ENCODE results near the gene FBXO48. TPM values are rescaled to one million over a fixed set of nuclear protein-coding genes. Genes with fewer than 3 reads are reported as not detected.

Gene FBXO48
- total and polyA plus RNA-seq, 2 donors (not counting 1 experiment from before 2014, with no cell fraction given): 0.33 to 0.65 TPM

DNA sequence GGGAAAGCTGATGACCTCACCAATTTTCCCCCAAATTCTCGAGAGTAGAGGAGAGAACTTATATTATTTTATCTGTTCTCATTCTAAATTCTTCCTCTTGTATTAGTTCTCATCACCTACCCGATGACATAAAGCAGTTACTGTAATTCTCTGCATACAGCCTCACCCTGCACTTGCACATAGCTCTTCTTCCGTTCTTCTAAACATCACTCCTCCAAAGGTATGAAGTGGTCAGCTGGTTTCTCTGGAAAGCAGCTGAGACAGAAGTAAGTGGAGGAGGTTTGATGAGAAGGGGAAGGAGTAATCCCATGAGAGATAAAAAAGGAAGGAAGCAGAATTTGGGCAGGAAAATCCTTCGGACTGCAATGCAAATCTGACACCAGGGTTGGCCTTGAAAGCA lies 39.0 kb downstream of the FBXO48 start:
- no peaks in the 10 kb centered on the region for H4K20me1 ChIP-seq (ENCODE audit: control insufficient read depth, extremely low read depth, insufficient read depth, low read length)
- no peaks in the 10 kb centered on the region for H3K79me2 ChIP-seq (ENCODE audit: control insufficient read depth, insufficient read depth, low read length)
- no peaks in the 10 kb centered on the region for H3K36me3 ChIP-seq (ENCODE audit: control insufficient read depth, insufficient read depth, low read length)
- no peak overlapping the region for H3K27ac ChIP-seq (ENCODE audit: insufficient read depth, low read length)
- H3K9me3 ChIP-seq (ENCODE audit: control insufficient read depth, insufficient read depth, low read depth, low read length): no peaks in the 10 kb centered on the region
- H3K4me3 ChIP-seq (replicated peaks in 1 of 4; ENCODE audit: control extremely low read depth in 1 of 4, insufficient read depth in 1 of 4, low read depth in 3 of 4, low read length in 4 of 4): no peak overlapping the region
- no peaks in the 10 kb centered on the region for H3K4me1 ChIP-seq (ENCODE audit: control insufficient read depth, extremely low read depth, insufficient read depth, low read length)
- no peak overlapping the region for H2AFZ ChIP-seq (ENCODE audit: low read length)
- H3K27me3 ChIP-seq (ENCODE audit: control insufficient read depth, insufficient read depth, low read length): peaks cover 2% of the 10 kb centered on the region
- no peak for DNase-seq (ENCODE audit: low read depth in 2 of 2)
- H3K9ac ChIP-seq (ENCODE audit: insufficient read depth, low read length): no peak overlapping the region
- no peak overlapping the region for H3K4me2 ChIP-seq (ENCODE audit: extremely low read depth, insufficient read depth, low read length)
- TF ChIP-seq, protein P1, sequence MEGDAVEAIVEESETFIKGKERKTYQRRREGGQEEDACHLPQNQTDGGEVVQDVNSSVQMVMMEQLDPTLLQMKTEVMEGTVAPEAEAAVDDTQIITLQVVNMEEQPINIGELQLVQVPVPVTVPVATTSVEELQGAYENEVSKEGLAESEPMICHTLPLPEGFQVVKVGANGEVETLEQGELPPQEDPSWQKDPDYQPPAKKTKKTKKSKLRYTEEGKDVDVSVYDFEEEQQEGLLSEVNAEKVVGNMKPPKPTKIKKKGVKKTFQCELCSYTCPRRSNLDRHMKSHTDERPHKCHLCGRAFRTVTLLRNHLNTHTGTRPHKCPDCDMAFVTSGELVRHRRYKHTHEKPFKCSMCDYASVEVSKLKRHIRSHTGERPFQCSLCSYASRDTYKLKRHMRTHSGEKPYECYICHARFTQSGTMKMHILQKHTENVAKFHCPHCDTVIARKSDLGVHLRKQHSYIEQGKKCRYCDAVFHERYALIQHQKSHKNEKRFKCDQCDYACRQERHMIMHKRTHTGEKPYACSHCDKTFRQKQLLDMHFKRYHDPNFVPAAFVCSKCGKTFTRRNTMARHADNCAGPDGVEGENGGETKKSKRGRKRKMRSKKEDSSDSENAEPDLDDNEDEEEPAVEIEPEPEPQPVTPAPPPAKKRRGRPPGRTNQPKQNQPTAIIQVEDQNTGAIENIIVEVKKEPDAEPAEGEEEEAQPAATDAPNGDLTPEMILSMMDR (conservative IDR thresholded peaks at IDR 0.05 in 1 of 2, IDR thresholded peaks at IDR 0.05 in 1 of 2; ENCODE audit: low read depth in 1 of 2, low read length in 2 of 2): no peak
- no peak for TF ChIP-seq EZH2 (IDR thresholded peaks at IDR 0.05; ENCODE audit: low read length, missing control alignments)

DNA sequence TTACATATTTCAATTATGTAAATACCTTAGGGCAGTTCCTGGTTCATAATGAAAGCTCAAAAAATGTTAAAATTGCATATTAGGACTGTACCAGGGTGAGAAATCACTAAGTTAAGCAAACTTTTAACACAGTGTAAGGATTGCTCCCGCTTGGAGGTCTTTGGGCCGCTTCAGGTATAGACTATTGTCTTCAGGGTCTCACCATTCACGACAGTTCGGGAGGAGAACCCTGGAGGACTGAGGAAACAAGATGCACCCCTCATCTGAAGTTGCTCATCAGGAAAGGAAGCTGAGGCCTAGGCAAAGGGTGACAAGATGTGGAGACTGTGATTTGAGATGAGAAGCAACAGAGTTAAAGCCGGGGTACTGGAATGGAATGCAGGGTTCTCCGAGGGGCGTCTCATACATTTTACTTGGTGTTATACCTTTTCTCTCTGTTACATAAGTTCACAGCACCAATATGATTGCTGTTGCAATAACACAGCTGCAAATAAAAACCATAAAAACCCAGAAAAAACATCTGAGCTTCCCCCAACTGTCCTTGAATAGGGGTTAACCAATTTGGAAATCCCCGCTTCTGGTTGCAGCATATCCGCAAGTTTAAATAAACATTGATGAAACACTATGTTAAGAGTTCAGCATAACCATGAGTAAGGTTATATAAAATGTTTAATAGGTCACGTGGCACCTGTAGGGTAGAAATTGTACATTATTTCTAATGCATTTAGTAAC lies 40.1 kb downstream of the FBXO48 start:
- Histone ChIP-seq H3K79me2 (ENCODE audit: control insufficient read depth, insufficient read depth, low read length) (no peaks in the 10 kb centered on the region), H3K9ac (ENCODE audit: insufficient read depth, low read length) (no peak overlapping the region), H3K27me3 (ENCODE audit: control insufficient read depth, insufficient read depth, low read length) (peaks cover 2% of the 10 kb centered on the region), H2AFZ (ENCODE audit: low read length) (no peak overlapping the region), H3K4me1 (ENCODE audit: control insufficient read depth, extremely low read depth, insufficient read depth, low read length) (no peaks in the 10 kb centered on the region), H4K20me1 (ENCODE audit: control insufficient read depth, extremely low read depth, insufficient read depth, low read length) (no peaks in the 10 kb centered on the region), H3K27ac (ENCODE audit: insufficient read depth, low read length) (no peak overlapping the region), H3K36me3 (ENCODE audit: control insufficient read depth, insufficient read depth, low read length) (no peaks in the 10 kb centered on the region), H3K9me3 (ENCODE audit: control insufficient read depth, insufficient read depth, low read depth, low read length) (no peaks in the 10 kb centered on the region), H3K4me2 (ENCODE audit: extremely low read depth, insufficient read depth, low read length) (no peak overlapping the region), H3K4me3 (replicated peaks in 1 of 4; ENCODE audit: control extremely low read depth in 1 of 4, insufficient read depth in 1 of 4, low read depth in 3 of 4, low read length in 4 of 4) (no peak overlapping the region)
- TF ChIP-seq, protein P1 (conservative IDR thresholded peaks at IDR 0.05 in 1 of 2, IDR thresholded peaks at IDR 0.05 in 1 of 2; ENCODE audit: low read depth in 1 of 2, low read length in 2 of 2): no peak
- TF ChIP-seq EZH2 (IDR thresholded peaks at IDR 0.05; ENCODE audit: low read length, missing control alignments): no peak
- DNase-seq (ENCODE audit: low read depth in 2 of 2): peak in 1 of 2 donors; percentile 81

DNA sequence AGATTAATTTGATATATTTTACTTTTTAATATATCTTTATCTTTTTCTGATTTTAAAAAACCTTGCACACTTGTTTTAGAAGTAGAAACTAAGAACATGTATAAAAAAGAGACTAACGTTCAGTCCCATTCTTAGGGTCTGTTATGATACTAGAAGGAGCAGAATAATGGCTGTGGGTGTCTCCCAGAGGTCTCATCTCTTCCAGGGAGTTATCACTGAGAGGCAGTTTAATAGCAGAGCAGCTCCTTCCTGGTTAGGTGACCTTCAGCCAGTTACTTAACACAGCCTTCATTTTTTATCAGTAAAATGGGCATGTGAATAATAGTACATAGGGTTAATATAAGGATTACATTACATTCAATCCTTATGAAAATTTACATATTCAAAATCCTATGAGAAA lies 40.6 kb downstream of the FBXO48 start:
- no peaks in the 10 kb centered on the region for H3K36me3 ChIP-seq (ENCODE audit: control insufficient read depth, insufficient read depth, low read length)
- no peak overlapping the region for H2AFZ ChIP-seq (ENCODE audit: low read length)
- H3K4me1 ChIP-seq (ENCODE audit: control insufficient read depth, extremely low read depth, insufficient read depth, low read length): no peaks in the 10 kb centered on the region
- no peak overlapping the region for H3K4me2 ChIP-seq (ENCODE audit: extremely low read depth, insufficient read depth, low read length)
- no peak overlapping the region for H3K4me3 ChIP-seq (replicated peaks in 1 of 4; ENCODE audit: control extremely low read depth in 1 of 4, insufficient read depth in 1 of 4, low read depth in 3 of 4, low read length in 4 of 4)
- TF ChIP-seq, protein P1 (conservative IDR thresholded peaks at IDR 0.05 in 1 of 2, IDR thresholded peaks at IDR 0.05 in 1 of 2; ENCODE audit: low read depth in 1 of 2, low read length in 2 of 2): no peak
- no peak for TF ChIP-seq EZH2 (IDR thresholded peaks at IDR 0.05; ENCODE audit: low read length, missing control alignments)
- H3K9me3 ChIP-seq (ENCODE audit: control insufficient read depth, insufficient read depth, low read depth, low read length): no peaks in the 10 kb centered on the region
- H4K20me1 ChIP-seq (ENCODE audit: control insufficient read depth, extremely low read depth, insufficient read depth, low read length): no peaks in the 10 kb centered on the region
- H3K9ac ChIP-seq (ENCODE audit: insufficient read depth, low read length): no peak overlapping the region
- no peak for DNase-seq (ENCODE audit: low read depth in 2 of 2)
- no peaks in the 10 kb centered on the region for H3K79me2 ChIP-seq (ENCODE audit: control insufficient read depth, insufficient read depth, low read length)
- peaks cover 2% of the 10 kb centered on the region for H3K27me3 ChIP-seq (ENCODE audit: control insufficient read depth, insufficient read depth, low read length)
- H3K27ac ChIP-seq (ENCODE audit: insufficient read depth, low read length): no peak overlapping the region

All from fibroblast of lung (primary cell).